ENCODE results near the gene C2orf72.

C2orf72 gene

DNA sequence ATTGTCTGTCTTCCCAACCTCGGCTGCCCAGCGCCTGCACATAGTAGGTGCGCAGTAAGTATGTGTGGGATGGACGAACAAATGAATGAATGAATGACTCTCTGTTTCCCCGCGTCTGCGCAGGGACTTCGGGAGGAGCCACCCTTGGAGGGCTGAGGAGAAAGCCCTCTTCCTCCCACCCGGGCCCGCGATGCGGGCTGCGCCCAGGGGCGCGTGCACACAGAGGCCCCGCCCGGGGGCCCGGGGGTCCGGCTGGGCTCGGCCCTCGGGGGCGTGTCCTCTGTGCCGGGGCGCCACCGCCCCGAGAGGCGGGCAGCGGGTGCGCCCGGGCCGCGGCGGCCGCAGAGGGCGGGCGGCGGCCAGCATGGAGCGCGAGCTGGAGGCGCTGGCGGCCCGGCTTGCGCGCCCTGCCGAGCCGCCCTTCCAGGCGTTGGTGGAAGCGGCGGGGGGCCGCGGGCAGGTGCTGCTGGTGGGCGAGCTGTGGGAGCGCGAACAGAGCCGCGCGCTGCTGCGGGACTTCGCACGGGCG lies at the start of gene C2orf72:
Gene C2orf72, plus strand, starts transcription at position 322 of the 529 bp plus-strand sequence. Its CDS starts 43 bp downstream, at position 365.
- TF ChIP-seq, protein P1, sequence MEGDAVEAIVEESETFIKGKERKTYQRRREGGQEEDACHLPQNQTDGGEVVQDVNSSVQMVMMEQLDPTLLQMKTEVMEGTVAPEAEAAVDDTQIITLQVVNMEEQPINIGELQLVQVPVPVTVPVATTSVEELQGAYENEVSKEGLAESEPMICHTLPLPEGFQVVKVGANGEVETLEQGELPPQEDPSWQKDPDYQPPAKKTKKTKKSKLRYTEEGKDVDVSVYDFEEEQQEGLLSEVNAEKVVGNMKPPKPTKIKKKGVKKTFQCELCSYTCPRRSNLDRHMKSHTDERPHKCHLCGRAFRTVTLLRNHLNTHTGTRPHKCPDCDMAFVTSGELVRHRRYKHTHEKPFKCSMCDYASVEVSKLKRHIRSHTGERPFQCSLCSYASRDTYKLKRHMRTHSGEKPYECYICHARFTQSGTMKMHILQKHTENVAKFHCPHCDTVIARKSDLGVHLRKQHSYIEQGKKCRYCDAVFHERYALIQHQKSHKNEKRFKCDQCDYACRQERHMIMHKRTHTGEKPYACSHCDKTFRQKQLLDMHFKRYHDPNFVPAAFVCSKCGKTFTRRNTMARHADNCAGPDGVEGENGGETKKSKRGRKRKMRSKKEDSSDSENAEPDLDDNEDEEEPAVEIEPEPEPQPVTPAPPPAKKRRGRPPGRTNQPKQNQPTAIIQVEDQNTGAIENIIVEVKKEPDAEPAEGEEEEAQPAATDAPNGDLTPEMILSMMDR (IDR thresholded peaks at IDR 0.05; ENCODE audit: low read length, missing control alignments), result no peak
- DNase-seq (ENCODE audit: low read depth), result no peak
- no peak within 1 kb of the TSS for H3K4me3 ChIP-seq (replicated peaks; ENCODE audit: low read depth, low read length)

DNA sequence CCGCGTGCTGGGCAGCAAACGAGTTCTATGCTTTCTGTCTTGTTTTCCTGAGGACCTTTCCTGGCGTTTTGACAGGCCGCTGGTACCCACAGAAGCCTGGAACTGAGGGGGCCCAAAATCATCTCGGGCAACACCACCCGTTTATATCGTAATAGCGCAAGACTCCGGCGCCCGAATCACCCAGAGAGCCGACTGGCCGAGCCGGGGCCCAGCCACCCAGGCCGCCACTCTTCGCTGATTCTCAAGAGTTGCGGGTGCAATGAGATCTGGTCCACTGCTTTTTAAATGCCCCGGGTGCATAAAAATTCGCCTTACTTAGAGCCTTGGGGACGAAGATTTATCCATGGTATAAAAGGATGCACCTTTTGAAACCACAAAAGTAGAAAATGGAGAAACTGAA lies 47.6 kb upstream of the C2orf72 start:
- TF ChIP-seq, protein P1 (IDR thresholded peaks at IDR 0.05; ENCODE audit: low read length, missing control alignments), result no peak
- DNase-seq (ENCODE audit: low read depth), result no peak
- H3K4me3 ChIP-seq (replicated peaks; ENCODE audit: low read depth, low read length), result no peak overlapping the region

DNA sequence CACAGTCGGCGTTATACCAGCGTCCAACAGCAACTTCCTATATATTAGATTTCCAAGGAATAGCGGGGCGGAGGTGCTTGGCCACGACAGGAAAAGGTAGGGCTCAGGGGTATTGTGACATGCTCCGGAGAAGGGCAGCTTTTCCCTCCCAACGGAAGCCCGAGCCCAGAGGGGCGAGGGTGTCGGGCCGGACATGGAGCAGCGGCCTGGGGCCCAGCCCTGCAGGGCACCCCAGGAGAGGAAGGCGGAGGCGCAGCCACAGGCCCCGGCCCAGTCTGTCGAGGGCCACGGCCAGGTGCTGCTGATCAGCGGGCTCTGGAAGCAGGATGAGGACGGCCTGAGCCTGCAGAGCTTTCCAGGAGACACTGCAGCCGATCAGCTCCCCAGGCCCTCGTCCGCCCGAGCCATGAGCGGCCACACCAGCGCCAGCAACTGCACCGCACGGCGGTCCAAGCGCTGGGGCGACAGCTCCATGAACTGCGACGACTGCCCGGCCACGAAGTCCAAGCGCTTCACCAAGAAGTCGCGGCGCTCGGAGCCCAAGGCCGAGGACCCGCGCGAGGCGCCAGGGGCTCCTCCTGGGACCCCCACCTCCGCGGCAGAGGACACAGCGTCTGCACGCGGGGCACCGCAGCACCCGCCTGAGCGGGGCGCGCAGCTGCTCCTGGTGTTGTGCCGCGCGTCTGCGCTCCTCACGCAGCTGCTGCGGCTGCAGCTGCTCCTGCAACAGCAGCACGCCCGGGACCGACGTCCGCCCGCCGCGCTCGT lies 47.0 kb upstream of the C2orf72 start:
- no peak overlapping the region for H3K4me3 ChIP-seq (replicated peaks; ENCODE audit: low read depth, low read length)
- TF ChIP-seq, protein P1 (IDR thresholded peaks at IDR 0.05; ENCODE audit: low read length, missing control alignments), result no peak
- no peak for DNase-seq (ENCODE audit: low read depth)

DNA sequence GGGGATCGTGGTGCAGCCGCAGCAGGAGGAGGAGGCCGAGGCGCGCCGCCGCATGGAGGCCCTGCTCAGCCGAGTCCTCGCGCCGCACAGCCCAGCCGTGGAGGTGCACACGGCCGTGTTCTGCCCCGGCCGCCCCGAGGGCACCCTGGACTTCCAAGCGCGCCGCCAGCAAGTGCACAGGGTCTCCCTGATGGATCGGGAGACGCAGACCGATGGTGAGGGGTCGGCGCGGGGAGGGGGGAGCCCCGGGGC lies 46.5 kb upstream of the C2orf72 start:
- no peak for DNase-seq (ENCODE audit: low read depth)
- no peak overlapping the region for H3K4me3 ChIP-seq (replicated peaks; ENCODE audit: low read depth, low read length)
- TF ChIP-seq, protein P1 (IDR thresholded peaks at IDR 0.05; ENCODE audit: low read length, missing control alignments), result no peak

DNA sequence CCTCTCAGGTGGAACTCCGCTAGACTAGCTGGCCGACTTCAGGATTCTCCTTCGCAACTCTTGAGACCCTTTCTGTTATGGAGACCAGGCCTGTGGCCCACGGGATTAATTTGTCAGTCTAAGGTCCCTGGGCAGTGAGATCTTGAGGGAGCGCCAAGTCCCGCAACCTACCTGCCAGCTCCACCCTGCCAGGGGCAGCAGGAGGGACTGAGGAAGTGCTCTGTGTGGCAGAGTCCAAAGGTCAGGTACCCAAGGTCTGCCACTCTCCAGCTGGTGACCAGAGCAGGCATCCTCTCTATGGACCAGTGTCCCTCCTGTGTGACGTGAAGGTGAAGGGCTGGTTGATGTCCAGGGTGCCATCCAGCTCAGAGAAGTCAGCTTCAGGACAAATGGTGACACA lies 45.7 kb upstream of the C2orf72 start:
- no peak overlapping the region for H3K4me3 ChIP-seq (replicated peaks; ENCODE audit: low read depth, low read length)
- TF ChIP-seq, protein P1 (IDR thresholded peaks at IDR 0.05; ENCODE audit: low read length, missing control alignments), result no peak
- DNase-seq (ENCODE audit: low read depth), result no peak

DNA sequence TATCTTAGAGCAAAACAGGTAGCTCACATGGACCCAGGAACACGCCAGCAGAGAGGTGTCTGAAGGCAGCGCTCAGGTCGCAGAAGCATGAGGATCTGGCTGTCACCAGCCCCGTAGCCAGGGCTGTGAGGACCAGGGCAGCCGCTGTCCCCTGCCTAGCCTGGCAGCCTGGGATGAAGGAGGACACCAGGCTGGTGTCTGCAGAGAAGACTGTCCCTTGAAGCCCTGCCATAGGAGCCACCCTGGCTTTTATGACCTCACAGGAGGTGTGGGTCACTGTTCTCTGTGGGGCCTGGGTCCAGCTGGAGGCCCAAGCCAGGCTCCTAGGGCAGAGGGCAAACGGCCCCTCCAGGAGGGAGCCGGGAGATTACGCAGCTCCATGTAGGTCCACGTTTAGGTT lies 41.5 kb upstream of the C2orf72 start, which contains the start of gene SPATA3:
Gene SPATA3, plus strand, starts transcription at position 301 of the 400 bp plus-strand sequence. CDS start 113 bp downstream, outside the sequence.
- DNase-seq (ENCODE audit: low read depth), result no peak
- TF ChIP-seq, protein P1 (IDR thresholded peaks at IDR 0.05; ENCODE audit: low read length, missing control alignments), result no peak
- H3K4me3 ChIP-seq (replicated peaks; ENCODE audit: low read depth, low read length), result no peak within 1 kb of the TSS

DNA sequence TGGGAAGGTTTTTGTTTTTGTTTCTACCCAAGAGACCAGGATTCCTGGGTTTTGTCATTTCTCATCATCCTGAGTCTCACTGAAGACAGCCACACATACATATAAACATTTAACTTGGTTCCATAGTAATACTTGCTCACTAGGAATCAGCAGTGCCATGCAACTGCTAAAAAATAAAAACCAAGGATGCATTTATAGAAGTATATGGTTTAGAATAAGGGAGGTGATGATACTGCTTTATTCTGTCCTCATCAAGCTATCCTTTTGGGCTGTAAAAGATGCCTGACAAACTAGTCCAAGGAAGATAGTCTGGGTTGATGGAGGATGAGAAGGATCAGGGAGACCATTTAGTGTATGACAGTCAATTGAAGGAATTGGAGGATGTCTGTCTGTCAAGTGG lies 40.7 kb upstream of the C2orf72 start:
- TF ChIP-seq, protein P1 (IDR thresholded peaks at IDR 0.05; ENCODE audit: low read length, missing control alignments), result no peak
- no peak for DNase-seq (ENCODE audit: low read depth)
- H3K4me3 ChIP-seq (replicated peaks; ENCODE audit: low read depth, low read length), result no peak overlapping the region
